ENCODE measurements around the gene NAA35. TPM values are rescaled to one million over a fixed set of nuclear protein-coding genes. Genes with fewer than 3 reads are reported as not detected.

NAA35 gene
- total RNA-seq: 10.4 and 15.7 TPM in 2 replicates

DNA sequence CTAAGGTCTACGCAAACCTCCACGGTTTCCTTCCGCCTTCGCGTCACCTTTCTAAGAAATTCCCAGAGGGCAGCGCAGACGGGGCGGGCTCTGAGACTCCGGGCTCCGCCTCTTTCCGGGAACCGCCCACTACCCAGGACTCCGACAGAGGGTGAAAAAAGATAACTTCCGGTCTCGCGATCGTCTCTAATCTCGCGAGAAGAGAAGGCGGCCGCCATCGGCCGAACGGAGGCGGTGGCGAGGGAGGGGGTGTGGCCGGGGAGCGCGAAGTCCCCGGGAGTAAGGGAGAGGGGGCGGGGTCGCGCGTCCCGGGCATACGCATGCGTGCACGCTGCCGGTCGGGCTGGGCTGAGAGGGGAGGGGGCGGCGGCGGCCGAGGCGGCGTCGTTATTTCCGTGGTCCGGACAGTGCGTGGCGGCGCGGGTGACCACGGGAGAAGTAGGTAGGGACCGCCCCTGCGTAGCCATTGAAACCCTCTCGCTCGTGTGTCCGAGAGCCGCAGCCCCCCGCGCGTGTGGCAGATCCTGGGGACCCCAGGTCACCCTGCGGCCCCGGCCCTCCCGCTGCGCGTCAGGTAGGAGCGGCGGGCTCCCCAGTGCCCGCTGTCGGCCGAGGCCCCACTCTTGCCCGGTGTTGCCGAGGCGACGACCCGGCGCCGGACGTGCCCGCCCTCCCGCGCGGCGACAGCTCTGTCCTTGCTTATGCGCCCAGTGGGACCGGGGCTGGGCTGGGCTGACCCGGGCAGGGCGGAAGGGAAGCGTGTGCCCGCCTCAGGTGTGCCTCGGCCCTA is at the start of gene NAA35:
NAA35 (plus strand) TSS at position 315 of the 790 bp plus-strand sequence. CDS start 1,014 bp downstream, outside the sequence.

Other genes with a start within 250 kb of the NAA35 start
- gene AGTPBP1, start 199.2 kb upstream of the NAA35 start, total RNA-seq: 4.7 and 5.9 TPM in 2 replicates
- 60.8 and 68.9 TPM in 2 replicates for gene GOLM1, start 158.4 kb downstream of the NAA35 start, total RNA-seq

Data from cardiac ventricle fibroblast (primary cell).